K562 (cell line): ENCODE results near the gene AIFM3. TPM values are rescaled to one million over a fixed set of nuclear protein-coding genes. Genes with fewer than 3 reads are reported as not detected.

Experiments
- BCL6 ChIP-seq: fragments of 250-450 bp; sonication (Bioruptor Pico); IDR thresholded peaks from 2 replicates; pipeline ENCODE4 v1.4.0; 2020
- CCAR2 ChIP-seq: fragments of 200-400 bp; formaldehyde crosslinking; IDR thresholded peaks from 2 replicates; pipeline ENCODE4 v1.6.1; 2017; ENCODE audit warnings: mild to moderate bottlenecking, low read depth, low read length
- DIDO1 ChIP-seq: fragments of 450-650 bp; IDR thresholded peaks from 2 replicates; pipeline ENCODE4 v1.6.1; 2016; ENCODE audit warnings: low read depth, missing biosample characterization, missing genetic modification characterization
- ETS2 ChIP-seq: IDR thresholded peaks from 2 replicates; pipeline ENCODE4 v1.6.1; 2016; ENCODE audit warnings: borderline replicate concordance, missing genetic modification characterization, mild to moderate bottlenecking, moderate library complexity, missing compliant biosample characterization; ENCODE audit not compliant: poor library complexity, severe bottlenecking
- GTF2E2 ChIP-seq: fragments of 200-800 bp; sonication (Bioruptor generic); IDR thresholded peaks from 2 replicates; pipeline ENCODE4 v1.6.1; 2016; ENCODE audit warnings: missing genetic modification characterization, missing compliant biosample characterization
- GTF2F1 ChIP-seq: IDR thresholded peaks from 2 replicates; pipeline ENCODE4 v1.6.1; 2011; ENCODE audit warnings: low read depth, low read length, improper control_type of control experiment
- HDAC2 ChIP-seq: fragments of 450-650 bp; IDR thresholded peaks from 2 replicates; pipeline ENCODE4 v1.6.1; 2016; ENCODE audit warnings: mild to moderate bottlenecking
- HMGN3 ChIP-seq: IDR thresholded peaks from 2 replicates; pipeline ENCODE4 v1.6.1; 2011; ENCODE audit warnings: borderline replicate concordance, low read depth, mild to moderate bottlenecking, mixed read lengths, low read length; ENCODE audit not compliant: insufficient read length; ENCODE audit errors: extremely low read depth
- MAZ ChIP-seq, 2 experiments: fragments of 450-650 bp in 1 of 2; sonication (generic) in 1 of 2; formaldehyde crosslinking; IDR thresholded peaks in 1 of 2; conservative IDR thresholded peaks in 1 of 2; 2 replicates each; pipeline versions ENCODE4 v1.4.0 to v1.5.0; 2020; ENCODE audit warnings: mild to moderate bottlenecking in 1 of 2, missing genetic modification reagents in 1 of 2
- MCM2 ChIP-seq: fragments of 450-650 bp; IDR thresholded peaks from 2 replicates; pipeline ENCODE4 v1.6.1; 2017; ENCODE audit warnings: low read depth, mild to moderate bottlenecking
- NBN ChIP-seq: fragments of 450-650 bp; IDR thresholded peaks from 2 replicates; pipeline ENCODE4 v1.6.1; 2016; ENCODE audit warnings: low read depth, mild to moderate bottlenecking
- NCOA4 ChIP-seq: fragments of 450-650 bp; IDR thresholded peaks from 2 replicates; pipeline ENCODE4 v1.6.1; 2018; ENCODE audit warnings: mild to moderate bottlenecking; ENCODE audit not compliant: partially characterized antibody
- NFATC3 ChIP-seq: fragments of 450-650 bp; IDR thresholded peaks from 2 replicates; pipeline ENCODE4 v1.6.1; 2017; ENCODE audit warnings: mild to moderate bottlenecking
- NFIC ChIP-seq: fragments of 450-650 bp; IDR thresholded peaks from 2 replicates; pipeline ENCODE4 v1.6.1; 2017; ENCODE audit warnings: mild to moderate bottlenecking, inconsistent platforms
- PHF20 ChIP-seq: fragments of 450-650 bp; IDR thresholded peaks from 2 replicates; pipeline ENCODE4 v1.6.1; 2018; ENCODE audit not compliant: partially characterized antibody
- RBM14 ChIP-seq: fragments of 200-400 bp; formaldehyde crosslinking; IDR thresholded peaks from 2 replicates; pipeline ENCODE4 v1.6.1; 2018; ENCODE audit warnings: low read depth, mild to moderate bottlenecking, low read length, moderate library complexity, borderline replicate concordance; ENCODE audit not compliant: insufficient read depth
- ZKSCAN8 ChIP-seq: fragments of 200-800 bp; sonication (Bioruptor generic); IDR thresholded peaks from 2 replicates; pipeline ENCODE4 v1.6.1; 2016; ENCODE audit warnings: missing genetic modification characterization, missing compliant biosample characterization
- ZNF511 ChIP-seq: sonication (generic); formaldehyde crosslinking; IDR thresholded peaks from 2 replicates; pipeline ENCODE4 v1.8.0; 2022; ENCODE audit warnings: mild to moderate bottlenecking, missing genetic modification reagents
- ZNF79 ChIP-seq: fragments of 250-450 bp; sonication (Bioruptor Pico); IDR thresholded peaks from 2 replicates; pipeline ENCODE4 v1.4.0; 2020; ENCODE audit warnings: low read depth, mild to moderate bottlenecking, moderate library complexity
- polyA plus RNA-seq, 8 experiments: library from polyadenylated mRNA; depleted of rRNA in 4 of 8; stranded (reverse) in 5 of 8; unstranded in 3 of 8; fragments of >200 nt; fragmentation: Nextera tagmentation in 2 of 8; fragmentation: Illumina TruSeq in 1 of 8; extraction: Ambion mirVana in 2 of 8; extraction: Trizol in 1 of 8; gene quantifications; 2 replicates each; pipeline versions ENCODE4 v1.2.1 to v1.2.3, GENCODE V29; 2011 to 2014; ENCODE audit warnings: inconsistent platforms in 1 of 8, missing spikeins in 1 of 8
- total RNA-seq, 7 experiments: library from RNA; depleted of rRNA in 6 of 7; stranded (reverse); fragments of >200 nt in 6 of 7; fragmentation: Illumina TruSeq in 2 of 7; extraction: Trizol in 2 of 7; gene quantifications; 2 replicates each; pipeline versions ENCODE4 v1.2.1 to v1.2.3, GENCODE V29; 2011 to 2021; ENCODE audit warnings: low replicate concordance in 1 of 7
- TF ChIP-seq, protein P1 (sequence below), 2 experiments: fragments of 450-650 bp; IDR thresholded peaks; 2 replicates each; pipeline ENCODE4 v1.6.1; 2016; ENCODE audit warnings: mild to moderate bottlenecking in 2 of 2, borderline replicate concordance in 1 of 2, low read depth in 1 of 2, moderate library complexity in 1 of 2

AIFM3 gene
- total and polyA plus RNA-seq, 9 of the 15 experiments (the other 6 are each of a cell fraction or from before 2014, with no cell fraction given): 0.03 to 0.20 (median 0.07) TPM; not detected in 1

DNA sequence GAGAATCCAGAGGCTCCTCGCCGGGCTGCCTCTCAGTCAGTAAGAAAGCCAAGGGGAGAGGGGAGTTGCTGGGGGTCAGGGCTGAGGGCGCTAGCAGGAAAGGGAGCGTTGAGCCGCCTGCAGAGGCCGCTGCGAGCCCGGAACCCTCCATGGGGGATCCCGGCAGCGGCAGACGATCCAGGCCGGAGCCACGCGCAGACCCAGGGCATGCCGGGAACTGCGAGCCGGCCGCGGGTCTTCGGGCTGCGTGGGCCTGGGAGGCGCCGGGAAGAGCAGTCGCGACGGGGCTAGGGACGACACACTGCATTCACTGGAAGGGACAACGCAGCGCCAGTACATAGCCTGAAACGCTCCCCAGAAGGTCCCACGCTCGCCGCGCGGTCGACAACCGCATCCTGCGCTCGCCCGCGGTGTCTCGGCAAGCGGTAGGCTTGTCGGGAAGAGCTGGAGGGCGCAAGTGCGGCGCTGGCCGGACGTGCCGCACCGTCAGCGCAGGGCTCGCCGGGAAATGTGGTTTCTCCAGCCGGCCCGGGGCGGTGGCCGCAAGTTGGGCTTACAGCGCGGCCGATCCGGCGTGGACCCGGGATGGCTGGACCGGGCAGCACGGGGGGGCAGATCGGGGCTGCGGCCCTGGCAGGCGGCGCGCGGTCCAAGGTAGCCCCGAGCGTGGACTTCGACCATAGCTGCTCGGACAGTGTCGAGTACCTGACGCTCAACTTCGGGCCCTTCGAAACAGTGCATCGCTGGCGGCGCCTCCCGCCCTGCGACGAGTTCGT, 14.9 kb downstream of the AIFM3 start, which contains the start of gene LZTR1 (continued):
- TF ChIP-seq, protein P1, sequence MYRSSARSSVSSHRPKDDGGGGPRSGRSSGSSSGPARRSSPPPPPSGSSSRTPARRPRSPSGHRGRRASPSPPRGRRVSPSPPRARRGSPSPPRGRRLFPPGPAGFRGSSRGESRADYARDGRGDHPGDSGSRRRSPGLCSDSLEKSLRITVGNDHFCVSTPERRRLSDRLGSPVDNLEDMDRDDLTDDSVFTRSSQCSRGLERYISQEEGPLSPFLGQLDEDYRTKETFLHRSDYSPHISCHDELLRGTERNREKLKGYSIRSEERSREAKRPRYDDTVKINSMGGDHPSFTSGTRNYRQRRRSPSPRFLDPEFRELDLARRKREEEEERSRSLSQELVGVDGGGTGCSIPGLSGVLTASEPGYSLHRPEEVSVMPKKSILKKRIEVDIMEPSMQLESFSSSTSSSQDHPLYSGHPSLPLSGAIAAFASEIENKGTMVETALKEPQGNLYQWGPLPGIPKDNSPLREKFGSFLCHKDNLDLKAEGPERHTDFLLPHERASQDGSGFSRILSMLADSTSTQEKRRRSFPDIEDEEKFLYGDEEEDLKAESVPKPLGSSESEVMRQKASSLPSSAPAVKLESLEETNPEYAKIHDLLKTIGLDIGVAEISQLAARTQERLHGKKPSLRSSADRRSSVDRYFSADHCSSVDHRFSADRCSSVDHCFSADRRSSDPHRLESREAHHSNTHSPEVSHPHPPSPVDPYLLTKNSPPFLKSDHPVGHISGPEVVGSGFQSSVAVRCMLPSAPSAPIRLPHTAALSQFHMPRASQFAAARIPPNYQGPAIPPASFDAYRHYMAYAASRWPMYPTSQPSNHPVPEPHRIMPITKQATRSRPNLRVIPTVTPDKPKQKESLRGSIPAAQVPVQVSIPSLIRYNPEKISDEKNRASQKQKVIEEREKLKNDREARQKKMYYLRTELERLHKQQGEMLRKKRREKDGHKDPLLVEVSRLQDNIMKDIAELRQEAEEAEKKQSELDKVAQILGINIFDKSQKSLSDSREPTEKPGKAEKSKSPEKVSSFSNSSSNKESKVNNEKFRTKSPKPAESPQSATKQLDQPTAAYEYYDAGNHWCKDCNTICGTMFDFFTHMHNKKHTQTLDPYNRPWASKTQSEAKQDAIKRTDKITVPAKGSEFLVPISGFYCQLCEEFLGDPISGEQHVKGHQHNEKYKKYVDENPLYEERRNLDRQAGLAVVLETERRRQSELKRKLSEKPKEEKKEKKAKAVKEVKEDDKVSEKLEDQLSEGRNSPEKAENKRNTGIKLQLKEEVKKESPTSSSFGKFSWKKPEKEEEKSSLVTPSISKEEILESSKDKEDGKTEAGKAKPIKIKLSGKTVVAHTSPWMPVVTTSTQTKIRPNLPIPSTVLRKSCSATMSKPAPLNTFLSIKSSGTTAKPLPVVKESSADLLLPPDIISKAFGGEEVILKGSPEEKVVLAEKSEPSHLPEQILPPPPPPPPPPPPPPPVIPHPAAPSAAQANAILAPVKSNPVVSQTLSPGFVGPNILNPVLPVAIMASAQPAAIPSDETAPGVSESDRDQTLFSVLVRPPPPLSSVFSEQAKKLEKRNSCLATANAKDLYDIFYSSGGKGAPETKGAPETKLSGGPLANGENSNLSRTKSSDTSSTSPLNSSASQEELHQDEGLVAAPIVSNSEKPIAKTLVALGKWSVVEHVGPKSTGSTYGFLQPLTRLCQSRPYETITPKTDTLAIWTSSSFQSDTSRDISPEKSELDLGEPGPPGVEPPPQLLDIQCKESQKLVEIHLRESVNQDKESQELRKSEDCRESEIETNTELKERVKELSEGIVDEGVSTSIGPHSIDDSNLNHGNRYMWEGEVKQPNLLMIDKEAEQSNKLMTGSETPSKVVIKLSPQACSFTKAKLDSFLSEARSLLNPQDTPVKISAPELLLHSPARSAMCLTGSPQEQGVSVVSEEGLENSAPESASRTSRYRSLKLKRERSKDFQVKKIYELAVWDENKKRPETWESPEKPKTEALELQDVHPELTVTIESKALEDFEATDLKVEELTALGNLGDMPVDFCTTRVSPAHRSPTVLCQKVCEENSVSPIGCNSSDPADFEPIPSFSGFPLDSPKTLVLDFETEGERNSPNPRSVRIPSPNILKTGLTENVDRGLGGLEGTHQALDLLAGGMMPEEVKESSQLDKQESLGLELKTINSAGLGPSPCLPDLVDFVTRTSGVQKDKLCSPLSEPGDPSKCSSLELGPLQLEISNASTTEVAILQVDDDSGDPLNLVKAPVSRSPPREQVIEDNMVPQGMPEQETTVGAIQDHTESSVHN (IDR thresholded peaks at IDR 0.05; ENCODE audit: borderline replicate concordance in 1 of 2, low read depth in 1 of 2): no peak
- TF ChIP-seq BCL6 (CRISPR knock-in tag) (peak; percentile 85), ETS2 (tag) (no peak), PHF20 (no peak), NFIC (no peak), GTF2E2 (no peak), MCM2 (no peak), ZNF511 (no peak), NCOA4 (no peak), HDAC2 (no peak), GTF2F1 (peak; percentile 95), NFATC3 (no peak), MAZ (CRISPR knock-in tag; conservative IDR thresholded peaks at IDR 0.05 in 1 of 2, IDR thresholded peaks at IDR 0.05 in 1 of 2) (peak in 1 of 2 experiments; percentile 100; a peak in 2 of 4 replicates), ZKSCAN8 (CRISPR knock-in tag) (no peak), ZNF79 (peak; percentile 90), CCAR2 (no peak), DIDO1 (tag) (peak; percentile 98), RBM14 (no peak), HMGN3 (no peak), NBN (no peak)
